Globus pallidus (tissue), 1 donor: ENCODE data around the gene PSTK.

Source experiments
- DNase-seq: peaks from one replicate; pipeline ENCODE4 v3.0.0-alpha.2; 2015; ENCODE audit warnings: low spot score

PSTK gene

GRCh38 chr10:123019941-123020703 is 39.9 kb downstream of the PSTK start:
- no peak for DNase-seq

- DNase-seq, result no peak
These were observed 41.3 kb downstream of the PSTK start for GRCh38 chr10:123021517-123021916.

DNA sequence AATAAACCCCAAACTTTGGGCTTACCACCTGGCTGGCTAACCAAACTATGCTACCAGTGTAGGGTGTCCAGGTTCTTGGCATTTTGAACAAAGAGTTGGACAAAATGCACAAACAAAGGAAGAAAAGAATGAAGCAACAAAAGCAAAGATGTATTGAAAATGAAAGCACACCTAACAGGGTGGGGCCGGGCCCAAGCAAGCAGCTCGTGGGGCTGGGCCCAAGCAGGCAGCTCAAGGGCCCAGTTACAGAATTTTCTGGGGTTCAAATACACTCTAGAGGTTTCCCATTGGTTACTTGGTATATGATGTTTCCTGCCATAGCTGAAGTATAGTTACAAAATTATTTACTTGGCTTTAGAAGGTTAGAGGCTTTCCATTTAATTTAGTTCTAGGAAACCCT is 44.3 kb downstream of the PSTK start:
- no peak for DNase-seq

DNA sequence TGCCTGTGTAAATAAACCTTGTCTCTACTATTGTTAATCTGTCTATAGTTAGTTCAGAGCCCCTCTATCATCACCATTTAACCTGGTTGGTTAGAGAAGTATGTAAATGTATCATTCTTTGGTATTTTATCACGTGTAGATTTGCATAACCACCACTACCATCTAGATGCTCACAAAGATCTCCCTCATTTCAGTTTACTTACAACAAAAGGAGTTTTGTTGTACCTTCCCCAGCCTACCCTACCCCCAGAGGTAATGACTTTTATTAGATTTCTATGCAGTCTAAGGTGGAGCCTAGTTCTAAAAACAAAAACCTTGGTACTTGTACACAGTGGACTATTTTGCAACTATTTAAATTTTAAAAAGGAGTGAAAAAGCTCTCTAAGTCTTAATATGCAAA is 46.1 kb downstream of the PSTK start:
- no peak for DNase-seq

- no peak for DNase-seq
These were observed 47.7 kb downstream of the PSTK start for GRCh38 chr10:123027861-123028260.

- no peak for DNase-seq
These were observed 50.9 kb downstream of the PSTK start for GRCh38 chr10:123031124-123031523.

- no peak for DNase-seq
These were observed 54.1 kb downstream of the PSTK start for GRCh38 chr10:123034332-123034731.

DNA sequence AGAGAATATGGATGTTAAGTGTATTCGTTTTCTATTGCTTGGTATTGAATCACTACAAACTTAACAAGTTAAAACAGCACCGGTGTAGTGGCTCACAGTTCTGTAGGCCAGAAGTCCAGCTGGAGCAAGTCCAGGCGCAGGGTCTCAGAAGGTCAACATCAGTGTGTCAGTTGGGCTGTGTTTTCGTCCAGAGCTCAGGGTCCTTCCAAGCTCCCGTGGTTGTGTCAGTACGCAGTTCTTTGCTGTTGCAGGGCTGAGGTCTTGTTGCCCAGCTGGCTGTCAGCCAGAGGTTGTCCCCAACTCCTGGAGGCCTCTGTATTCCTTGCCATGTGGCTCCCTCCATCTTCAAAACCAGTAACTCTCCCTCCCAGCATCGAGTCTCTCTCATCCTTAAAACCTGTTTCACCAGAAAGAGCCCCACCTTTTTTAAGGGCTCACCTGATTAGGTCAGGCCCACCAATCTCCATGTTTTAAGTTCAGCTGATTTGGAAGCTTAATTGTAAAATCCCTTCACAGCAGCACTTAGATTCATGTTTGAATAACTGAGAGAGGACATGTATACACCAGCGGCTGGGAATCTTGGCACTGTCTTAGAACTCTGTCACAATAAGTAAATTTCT is 55.4 kb downstream of the PSTK start:
- no peak for DNase-seq

GRCh38 chr10:123038782-123039631 is 58.8 kb downstream of the PSTK start:
- no peak for DNase-seq

DNA sequence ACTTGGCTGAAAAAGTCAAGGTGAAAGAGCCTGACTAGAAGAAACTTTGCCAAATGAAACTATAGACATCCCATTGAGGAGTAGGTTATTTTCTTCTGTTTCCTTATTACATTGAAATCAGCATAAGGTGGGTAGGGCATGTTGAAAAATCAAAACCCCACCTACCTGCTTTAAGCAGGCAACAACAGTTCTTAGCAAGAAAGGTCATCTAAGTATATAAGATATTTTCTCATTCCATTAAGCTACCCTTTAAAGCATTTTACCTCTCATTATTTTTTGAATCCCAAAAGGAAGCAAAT is 59.4 kb downstream of the PSTK start:
- no peak for DNase-seq
